NT2/D1 (cell line): ENCODE data around the gene SMG7.

Source experiments
- SUZ12 ChIP-seq: IDR thresholded peaks from 2 replicates; pipeline ENCODE4 v1.6.1; 2011; ENCODE audit not compliant: insufficient read length, insufficient read depth; ENCODE audit errors: extremely low read depth
- YY1 ChIP-seq: IDR thresholded peaks from 2 replicates; pipeline ENCODE4 v1.6.1; 2011; ENCODE audit not compliant: insufficient read length, insufficient read depth
- ZNF274 ChIP-seq: IDR thresholded peaks from 2 replicates; pipeline ENCODE4 v1.6.1; 2011; ENCODE audit warnings: mild to moderate bottlenecking, low read depth, low read length

DNA sequence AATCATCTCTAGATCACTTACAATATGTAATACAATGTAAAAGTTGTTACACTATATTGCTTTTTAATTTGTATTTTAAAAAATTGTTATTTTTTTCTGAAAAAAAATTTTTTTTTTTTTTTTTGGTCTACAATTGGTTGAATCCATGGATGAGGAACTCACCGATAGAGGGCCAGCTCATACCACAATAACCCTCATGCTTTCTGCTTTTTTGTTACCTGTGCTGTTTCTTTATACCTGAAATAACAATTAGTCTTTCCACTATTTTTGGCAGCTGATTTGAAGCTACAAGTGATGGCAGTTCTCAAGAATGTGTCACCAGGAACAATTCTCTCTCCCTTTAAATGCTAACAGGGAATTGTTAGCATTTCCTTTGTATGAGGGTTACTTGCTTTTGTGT lies 12.0 kb downstream of the SMG7 start:
- TF ChIP-seq ZNF274 (no peak), YY1 (no peak), SUZ12 (no peak)
